Measurements from ENCODE around the gene SLC25A45.

DNA sequence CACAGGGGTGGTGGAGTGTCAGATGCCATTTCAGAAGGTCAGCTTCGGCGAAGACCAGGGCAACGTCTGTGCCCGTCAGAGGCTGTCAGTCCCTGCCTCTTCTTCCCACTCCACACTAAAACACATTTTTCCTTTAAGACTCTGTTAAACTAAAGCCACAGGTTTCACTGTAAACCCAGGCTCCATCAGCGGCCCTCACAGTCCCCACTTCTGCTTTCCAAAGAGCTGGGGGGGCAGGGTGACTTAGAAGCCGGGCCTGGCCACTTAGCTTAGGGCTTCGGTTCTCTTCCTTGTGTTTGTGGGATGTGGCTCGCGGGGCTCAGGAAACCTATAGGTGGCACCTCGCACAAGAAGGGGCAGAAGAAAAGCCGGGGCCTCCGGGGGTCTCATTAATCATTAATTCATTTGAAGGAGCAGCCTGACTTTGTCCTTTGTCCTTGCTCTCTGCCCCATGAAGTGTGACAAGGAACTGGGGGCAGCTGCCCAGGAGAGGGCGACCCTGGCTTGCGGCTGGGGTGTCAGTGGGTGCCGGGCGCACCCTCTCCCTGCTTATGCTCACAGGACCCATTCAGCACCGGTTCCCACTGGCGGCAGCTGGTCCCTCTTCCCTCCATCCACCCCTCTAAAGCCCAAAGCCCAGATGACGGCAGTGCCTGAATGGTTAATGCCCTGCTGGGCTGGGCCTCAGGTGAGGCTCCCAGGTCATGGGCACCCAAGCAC lies 4.1 kb downstream of the SLC25A45 start:
- TF ChIP-seq, protein P1, sequence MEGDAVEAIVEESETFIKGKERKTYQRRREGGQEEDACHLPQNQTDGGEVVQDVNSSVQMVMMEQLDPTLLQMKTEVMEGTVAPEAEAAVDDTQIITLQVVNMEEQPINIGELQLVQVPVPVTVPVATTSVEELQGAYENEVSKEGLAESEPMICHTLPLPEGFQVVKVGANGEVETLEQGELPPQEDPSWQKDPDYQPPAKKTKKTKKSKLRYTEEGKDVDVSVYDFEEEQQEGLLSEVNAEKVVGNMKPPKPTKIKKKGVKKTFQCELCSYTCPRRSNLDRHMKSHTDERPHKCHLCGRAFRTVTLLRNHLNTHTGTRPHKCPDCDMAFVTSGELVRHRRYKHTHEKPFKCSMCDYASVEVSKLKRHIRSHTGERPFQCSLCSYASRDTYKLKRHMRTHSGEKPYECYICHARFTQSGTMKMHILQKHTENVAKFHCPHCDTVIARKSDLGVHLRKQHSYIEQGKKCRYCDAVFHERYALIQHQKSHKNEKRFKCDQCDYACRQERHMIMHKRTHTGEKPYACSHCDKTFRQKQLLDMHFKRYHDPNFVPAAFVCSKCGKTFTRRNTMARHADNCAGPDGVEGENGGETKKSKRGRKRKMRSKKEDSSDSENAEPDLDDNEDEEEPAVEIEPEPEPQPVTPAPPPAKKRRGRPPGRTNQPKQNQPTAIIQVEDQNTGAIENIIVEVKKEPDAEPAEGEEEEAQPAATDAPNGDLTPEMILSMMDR (IDR thresholded peaks at IDR 0.05), result no peak
- TF ChIP-seq POLR2A (IDR thresholded peaks at IDR 0.05) (no peak), POLR2AphosphoS5 (IDR thresholded peaks at IDR 0.05) (no peak)

All from transverse colon (tissue), 4 donors.